ENCODE measurements around the gene RCN1.
"Not testable (repeated sequence)": the region's sequence is repeated elsewhere in the genome, so short reads cannot be mapped to it uniquely, and the experiment has no call there.

Gene RCN1

DNA sequence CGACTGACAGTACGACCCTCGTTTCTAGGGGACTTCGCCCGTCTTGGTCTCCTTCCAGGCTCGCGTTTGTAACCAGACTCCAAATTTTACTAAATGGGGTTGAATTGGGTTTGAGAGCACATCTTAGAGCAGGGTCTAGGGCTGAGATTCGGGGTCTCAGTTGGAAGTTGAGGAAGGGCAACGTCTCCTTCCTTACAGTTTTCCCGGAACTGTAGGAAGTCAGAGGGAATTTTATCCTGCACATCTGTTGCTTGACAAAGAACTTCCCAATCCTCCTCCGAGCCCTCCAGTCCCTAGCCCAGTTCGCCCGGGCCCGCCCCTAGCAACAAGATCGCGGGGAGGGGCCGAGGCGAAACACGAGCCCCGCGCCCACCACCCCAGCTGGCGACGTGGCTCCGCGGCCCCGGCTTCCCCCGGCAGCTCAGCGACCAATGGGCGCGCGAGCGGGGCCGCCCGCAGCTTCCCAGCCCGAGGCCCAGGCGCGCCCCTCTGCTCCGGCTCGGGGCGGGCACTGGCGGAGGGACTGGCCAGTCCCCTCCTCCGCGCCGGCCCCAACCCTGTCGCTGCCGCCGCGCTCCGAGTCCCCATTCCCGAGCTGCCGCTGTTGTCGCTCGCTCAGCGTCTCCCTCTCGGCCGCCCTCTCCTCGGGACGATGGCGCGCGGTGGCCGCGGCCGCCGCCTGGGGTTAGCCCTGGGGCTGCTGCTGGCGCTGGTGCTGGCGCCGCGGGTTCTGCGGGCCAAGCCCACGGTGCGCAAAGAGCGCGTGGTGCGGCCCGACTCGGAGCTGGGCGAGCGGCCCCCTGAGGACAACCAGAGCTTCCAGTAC is at the start of gene RCN1:
Gene RCN1 (plus strand): TSS at position 530 of the 826 bp plus-strand sequence. CDS start 123 bp downstream, at position 653.
- peak; percentile 62 for DNase-seq

DNA sequence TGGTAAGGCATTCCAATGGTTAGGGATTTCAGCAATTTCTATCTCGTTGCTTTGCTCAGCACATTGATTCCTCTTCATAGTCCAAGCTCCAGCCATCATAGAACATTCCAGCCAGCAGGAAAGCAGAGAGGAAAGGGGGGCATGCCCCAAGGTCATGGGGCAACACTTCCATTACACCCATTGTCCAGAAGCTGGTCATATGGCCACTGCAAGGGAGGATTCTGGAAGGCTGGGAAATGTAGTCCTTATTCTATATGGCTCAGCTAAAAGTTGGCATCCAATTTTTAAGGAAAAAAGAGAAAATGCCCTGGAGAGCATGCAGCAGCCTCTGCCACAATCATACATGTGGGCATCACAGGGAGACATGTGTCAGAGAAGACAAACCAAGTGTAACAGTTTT is 47.1 kb upstream of the RCN1 start:
- no peak for DNase-seq

GRCh38 chr11:32044158-32044863 is 46.6 kb upstream of the RCN1 start:
- no peak for DNase-seq

GRCh38 chr11:32045456-32045855 is 45.4 kb upstream of the RCN1 start:
- DNase-seq = no peak

GRCh38 chr11:32050264-32050663 is 40.6 kb upstream of the RCN1 start:
- no peak for DNase-seq

DNA sequence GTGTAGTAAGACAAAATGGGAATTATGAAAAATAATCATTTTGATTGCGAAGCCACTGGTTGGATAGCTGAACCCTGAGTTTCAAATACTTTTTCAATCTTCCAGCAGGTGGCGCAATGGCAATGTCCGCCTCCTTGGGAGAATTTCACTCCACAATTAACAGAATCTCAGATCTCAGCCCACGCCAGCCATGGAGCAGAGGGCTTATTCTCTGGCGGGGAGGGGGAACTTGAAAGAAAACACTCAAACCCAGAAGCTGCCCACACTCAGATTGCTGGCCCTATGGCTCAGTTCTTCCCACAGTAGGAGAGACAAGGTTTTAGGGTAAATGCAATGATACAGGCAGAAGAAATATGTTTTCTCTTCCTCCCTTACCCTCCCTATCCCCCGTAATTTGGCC is 38.7 kb upstream of the RCN1 start:
- peak; percentile 36 for DNase-seq

DNA sequence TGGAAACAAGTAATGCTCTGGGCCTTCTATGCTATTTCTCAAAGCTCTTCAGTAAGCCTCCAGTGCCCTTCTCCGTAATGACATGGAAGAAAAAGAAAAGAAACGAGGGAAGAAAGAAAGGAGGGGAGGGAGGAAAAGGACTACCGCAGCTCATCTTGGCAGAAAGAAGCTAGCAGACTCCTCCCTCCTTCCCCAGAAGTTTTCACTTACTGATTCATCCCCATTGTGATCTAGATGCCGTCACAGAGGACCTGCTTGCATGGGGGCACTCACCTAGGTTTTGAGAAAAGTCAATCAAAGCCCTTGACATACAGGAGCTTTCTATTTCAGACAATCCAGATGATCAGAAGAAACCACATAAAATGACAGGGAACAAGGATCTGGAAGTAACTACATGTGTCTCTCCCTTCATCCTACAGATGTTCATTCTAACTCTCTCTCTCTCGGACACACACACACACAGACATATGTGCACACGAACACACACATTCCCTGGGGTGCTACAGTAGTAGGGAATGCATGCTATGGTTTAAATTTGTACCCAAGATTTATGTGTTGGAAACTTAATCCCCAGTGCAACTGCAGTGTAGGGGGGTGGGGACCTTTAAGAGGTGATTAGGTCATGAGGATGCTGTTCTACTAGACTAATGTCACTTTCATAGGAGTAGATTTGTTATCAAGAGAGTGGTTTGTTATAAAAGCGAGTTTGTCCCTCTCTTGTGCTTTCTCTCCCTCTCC is 37.6 kb upstream of the RCN1 start:
- DNase-seq = no peak

- no peak for DNase-seq
Measured at GRCh38 chr11:32055861-32056260, 35.0 kb upstream of the RCN1 start.

DNA sequence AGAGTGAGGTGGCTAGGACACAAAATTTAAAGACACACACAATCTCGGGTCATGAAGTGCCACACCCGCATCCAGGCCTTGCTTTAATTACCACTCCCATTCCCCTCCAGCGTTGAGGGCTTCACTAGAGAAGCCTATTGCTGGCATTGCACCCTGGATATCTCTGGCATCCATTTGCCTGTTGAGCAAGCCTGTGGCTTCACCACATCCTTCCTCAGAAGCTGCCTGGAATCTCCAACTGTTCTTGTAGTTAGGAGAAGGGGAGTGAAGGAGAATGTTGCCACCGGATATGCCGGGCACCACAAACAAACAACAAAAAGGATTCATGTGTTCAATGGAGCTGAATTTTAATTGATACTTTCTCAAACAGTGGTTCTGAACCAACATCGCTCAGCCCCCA is 34.4 kb upstream of the RCN1 start:
- DNase-seq = no peak

GRCh38 chr11:32059686-32060462 is 31.0 kb upstream of the RCN1 start:
- DNase-seq = no peak

GRCh38 chr11:32062540-32062939 is 28.3 kb upstream of the RCN1 start:
- DNase-seq = no peak

- DNase-seq = not testable (repeated sequence)
Measured at GRCh38 chr11:32063031-32063430, 27.8 kb upstream of the RCN1 start.

DNA sequence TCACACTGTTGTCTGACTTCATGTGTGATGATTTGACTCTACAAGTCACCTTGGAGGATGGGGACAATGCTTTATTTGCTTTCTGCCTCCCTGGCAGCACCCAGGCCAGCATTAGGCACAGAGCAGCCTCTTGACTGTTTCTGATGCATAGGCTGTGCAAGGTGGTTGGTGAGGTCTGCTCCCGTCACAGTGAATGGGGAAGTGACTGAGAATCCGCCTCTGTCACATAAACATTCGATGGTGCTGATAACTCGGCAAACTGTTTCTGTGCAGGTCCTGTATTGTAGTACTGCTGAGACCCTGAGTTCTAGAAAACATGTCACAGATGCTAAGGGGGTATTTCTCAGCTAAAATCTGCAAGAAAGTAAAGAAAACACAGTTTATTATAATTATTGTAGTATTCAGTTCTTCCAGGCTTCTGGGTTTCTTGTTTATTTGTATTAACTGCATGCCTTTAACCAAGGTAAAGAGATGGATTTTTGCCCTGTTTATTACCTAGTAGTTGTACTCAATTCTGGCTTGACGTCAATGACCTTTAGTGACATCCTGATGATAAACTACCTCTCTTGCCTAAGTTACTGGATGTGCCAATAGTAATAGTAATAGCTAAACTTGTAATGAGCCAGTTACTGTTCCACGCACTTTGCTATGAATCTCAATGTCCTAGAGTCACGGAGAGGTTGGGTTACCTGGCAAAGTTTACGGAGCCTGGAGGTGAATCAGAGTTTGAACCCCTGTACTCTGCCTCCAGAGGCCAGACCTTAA is 24.8 kb upstream of the RCN1 start:
- no peak for DNase-seq

DNA sequence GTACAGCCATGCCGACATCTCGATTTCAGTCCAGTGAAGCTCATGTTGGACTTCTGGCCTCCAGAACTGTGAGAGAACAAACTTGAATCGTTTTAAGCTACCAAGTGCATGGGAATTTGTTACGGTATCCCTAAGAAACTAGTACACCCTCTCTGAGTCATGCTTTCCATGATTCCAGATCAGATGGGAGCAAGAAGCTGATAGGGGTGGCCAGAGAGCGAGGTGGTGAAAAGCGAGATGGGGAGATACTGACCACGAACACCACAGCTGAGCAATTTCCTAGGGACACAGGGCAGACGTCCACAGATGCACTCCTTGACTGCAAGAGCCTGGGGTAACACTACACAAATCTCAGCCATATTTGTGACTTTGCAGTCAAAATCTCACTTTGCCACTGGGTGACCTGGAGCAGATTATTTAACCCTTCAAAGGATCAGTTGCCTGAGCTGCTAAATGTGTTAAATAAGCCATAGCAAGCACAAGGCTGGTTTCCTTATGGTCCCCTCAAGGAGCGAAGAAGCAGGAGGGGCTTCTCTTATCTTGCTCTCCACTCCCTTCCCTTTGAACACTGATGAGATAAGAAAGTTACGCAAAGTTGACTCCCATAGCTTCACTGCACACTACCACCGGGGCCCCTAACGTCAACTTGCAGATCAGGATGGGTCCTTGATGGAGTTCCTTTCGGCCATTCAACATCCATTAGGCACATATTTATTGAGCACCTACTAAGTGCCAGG is 22.6 kb upstream of the RCN1 start:
- no peak for DNase-seq

DNA sequence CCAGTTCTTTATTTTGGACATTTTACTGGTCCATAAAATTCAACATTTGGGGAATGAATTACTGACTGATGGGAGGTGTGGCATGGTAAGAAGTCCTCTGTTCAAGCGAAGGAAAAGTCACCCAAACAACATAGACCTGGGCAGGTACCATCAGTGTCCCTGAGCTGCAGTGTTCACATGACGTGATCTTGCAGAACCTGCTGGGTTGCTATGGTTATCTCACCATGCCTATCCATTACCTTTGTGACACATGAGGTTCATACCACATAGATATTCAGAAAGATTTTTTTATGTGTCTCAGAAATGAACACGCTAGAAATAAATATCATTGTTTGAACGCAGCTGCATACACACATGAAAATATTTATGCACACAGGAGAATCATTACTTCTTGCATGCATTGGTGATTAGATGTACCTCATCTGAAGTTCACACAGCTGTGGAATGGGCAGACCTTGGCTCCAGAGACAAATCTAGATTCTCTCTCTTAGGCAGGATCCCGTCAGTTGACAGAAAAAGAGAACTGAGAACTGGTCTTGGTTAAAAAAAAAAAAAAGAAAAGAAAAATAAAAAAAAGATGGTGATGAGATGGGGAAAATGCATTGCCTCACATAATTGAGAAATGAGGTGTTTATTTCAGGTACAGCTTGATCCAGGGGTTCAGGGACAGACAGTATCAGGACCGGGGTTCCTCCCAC is 21.4 kb upstream of the RCN1 start:
- DNase-seq = no peak

- DNase-seq = no peak
Measured at GRCh38 chr11:32070692-32071091, 20.2 kb upstream of the RCN1 start.

DNA sequence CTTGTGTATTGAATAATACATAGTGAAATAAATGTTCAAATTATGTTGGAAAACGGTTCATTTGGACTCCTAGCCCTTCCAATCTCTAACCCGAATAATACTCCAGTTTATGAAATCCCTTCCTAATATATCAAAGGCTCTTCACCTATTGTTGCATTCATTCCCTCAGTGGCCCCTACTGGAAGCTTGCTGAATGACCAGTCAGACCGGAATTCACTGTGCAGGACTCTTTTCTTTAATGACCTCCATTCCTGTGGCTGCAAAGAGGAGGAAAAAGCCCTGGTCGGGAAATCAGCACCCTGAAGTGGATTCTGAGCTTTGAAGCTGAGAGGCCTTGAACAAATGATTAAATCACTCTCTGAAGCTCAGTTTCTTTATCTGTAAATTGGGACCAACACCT is 19.1 kb upstream of the RCN1 start:
- no peak for DNase-seq

GRCh38 chr11:32072872-32073643 is 17.8 kb upstream of the RCN1 start:
- DNase-seq = peak; percentile 46

GRCh38 chr11:32073644-32074026 is 17.2 kb upstream of the RCN1 start:
- DNase-seq = no peak

DNA sequence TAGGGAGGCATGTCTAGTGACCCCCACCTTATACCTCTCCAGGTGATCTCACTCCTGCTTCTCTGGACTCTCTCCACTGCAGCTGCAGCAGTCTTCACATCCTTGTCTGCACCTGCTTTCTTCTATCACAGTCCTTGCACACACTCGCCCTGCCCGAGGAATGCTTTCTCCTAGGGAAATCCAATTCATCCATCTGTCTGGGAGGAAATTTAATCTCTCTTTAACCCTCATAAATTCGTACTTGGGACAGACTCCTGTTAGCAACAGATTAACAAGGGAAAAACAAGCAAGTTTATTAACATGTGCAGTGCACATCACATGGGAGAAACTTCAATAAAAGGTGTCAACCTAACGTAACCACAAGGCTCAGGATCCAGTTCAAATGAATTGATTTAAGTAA is 11.3 kb upstream of the RCN1 start:
- DNase-seq = no peak
